Fibroblast of the aortic adventitia (primary cell): Measurements from ENCODE around the gene MAP4K2. TPM values are rescaled to one million over a fixed set of nuclear protein-coding genes. Genes with fewer than 3 reads are reported as not detected.
A peak's percentile ranks its signal among the peaks of the same experiment; 100 is the strongest.

Experiments
- DNase-seq: peaks from one replicate; pipeline ENCODE4 v3.0.0-alpha.2; 2010; ENCODE audit warnings: low read depth
- H3K4me3 ChIP-seq: 2 replicates; pipeline ENCODE4 v1.5.1; 2011; ENCODE audit warnings: low read depth, mild to moderate bottlenecking, control low read depth, low read length, moderate library complexity
- total RNA-seq: library from RNA; depleted of rRNA; stranded (reverse); fragments of >200 nt; gene quantifications from 2 replicates; pipeline ENCODE4 v1.2.3, GENCODE V29; 2012; ENCODE audit warnings: low replicate concordance
- TF ChIP-seq, protein P1 (sequence below): IDR thresholded peaks from 2 replicates; pipeline ENCODE4 v1.5.1; 2011; ENCODE audit warnings: mild to moderate bottlenecking, low read length, control low read depth, inconsistent platforms; ENCODE audit not compliant: insufficient read depth

The MAP4K2 gene
- total RNA-seq, 1 donor = 9.6 TPM

DNA sequence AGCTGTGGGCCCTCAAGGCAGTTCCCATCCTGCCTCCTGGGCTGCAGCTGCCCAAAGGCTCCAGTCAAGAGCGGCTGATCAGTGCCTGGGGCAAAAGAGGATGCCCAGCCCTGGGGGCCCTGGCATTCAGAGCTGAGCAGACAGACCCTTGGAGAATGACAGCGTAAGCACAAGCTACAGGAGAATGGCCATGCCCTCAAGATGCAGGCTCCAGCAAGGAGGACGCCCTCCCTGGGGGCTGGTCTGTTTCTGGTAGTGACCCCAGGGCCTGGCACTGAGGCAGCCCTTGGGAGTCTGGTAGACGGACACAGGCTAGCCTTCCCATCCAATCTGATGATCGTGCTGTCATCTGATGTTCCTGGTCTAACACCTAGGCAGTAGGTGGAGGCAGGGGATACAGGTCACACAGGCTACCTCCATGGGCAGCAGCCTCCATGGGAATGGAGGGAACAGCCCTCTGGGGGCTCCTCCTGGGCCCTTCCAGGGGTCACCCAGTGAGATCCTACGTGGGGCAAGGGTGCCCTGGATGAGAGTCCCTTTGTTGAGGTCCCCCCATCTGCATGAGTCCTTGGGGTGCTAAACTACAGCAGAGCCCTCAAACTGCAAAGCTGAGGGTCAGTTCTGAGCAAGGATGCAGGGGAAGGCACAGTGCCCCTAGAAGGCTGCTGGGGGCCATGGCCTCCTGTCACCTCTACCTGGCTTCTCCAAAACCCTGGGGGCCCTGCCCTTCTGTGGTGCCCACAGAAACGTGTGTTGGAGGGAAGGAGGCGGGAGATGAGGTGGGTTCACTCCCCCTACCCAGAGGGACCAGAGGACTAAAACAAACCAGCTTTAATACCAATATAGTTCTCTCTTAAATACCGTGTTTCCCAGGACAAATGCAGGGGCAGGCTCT, 14.4 kb downstream of the MAP4K2 start:
- H3K4me3 ChIP-seq = no peak overlapping the region
- DNase-seq = no peak
- TF ChIP-seq, protein P1, sequence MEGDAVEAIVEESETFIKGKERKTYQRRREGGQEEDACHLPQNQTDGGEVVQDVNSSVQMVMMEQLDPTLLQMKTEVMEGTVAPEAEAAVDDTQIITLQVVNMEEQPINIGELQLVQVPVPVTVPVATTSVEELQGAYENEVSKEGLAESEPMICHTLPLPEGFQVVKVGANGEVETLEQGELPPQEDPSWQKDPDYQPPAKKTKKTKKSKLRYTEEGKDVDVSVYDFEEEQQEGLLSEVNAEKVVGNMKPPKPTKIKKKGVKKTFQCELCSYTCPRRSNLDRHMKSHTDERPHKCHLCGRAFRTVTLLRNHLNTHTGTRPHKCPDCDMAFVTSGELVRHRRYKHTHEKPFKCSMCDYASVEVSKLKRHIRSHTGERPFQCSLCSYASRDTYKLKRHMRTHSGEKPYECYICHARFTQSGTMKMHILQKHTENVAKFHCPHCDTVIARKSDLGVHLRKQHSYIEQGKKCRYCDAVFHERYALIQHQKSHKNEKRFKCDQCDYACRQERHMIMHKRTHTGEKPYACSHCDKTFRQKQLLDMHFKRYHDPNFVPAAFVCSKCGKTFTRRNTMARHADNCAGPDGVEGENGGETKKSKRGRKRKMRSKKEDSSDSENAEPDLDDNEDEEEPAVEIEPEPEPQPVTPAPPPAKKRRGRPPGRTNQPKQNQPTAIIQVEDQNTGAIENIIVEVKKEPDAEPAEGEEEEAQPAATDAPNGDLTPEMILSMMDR = no peak

DNA sequence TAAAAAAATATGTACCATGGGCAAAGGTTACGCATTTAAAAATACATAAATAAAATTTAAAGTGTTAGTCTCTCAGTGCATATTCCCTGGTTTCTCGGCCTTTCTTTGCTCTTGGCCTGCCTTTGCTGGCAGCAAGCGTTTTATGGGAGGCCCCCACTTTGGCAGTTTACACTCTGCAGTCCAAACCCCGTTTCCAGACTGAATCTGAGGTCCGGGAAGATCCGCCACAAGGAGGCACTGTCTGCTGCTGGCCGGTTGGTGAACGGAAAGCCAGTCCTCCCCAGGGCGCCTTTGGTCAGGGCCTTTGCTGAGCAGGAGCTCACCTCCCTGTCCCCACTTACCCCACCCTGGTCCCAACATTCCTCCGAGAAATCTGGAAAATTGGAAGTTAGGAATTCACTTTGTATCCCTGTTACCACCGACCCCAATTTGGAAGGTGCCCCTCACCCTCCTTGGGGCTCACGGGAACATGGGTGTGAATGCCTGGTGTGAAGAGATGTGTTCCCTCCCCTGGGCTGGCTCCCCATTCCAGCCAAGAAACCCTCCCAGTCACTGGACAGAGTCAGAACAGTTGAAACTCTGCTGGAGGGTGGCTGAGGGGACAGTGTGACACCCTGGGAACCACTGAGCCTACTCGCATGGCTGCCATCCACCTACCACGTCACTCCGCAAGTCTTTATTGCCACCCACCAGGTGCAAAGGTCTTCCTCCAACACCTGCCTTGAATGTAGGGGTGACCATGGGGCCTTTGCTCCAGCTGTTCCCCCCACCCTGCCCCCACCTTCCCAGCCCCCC, 15.3 kb downstream of the MAP4K2 start:
- TF ChIP-seq, protein P1 = peak; percentile 88
- peak; percentile 53 for DNase-seq
- no peak overlapping the region for H3K4me3 ChIP-seq

GRCh38 chr11:64786308-64786707, 16.7 kb downstream of the MAP4K2 start:
- TF ChIP-seq, protein P1 = no peak
- no peak for DNase-seq
- no peak overlapping the region for H3K4me3 ChIP-seq

DNA sequence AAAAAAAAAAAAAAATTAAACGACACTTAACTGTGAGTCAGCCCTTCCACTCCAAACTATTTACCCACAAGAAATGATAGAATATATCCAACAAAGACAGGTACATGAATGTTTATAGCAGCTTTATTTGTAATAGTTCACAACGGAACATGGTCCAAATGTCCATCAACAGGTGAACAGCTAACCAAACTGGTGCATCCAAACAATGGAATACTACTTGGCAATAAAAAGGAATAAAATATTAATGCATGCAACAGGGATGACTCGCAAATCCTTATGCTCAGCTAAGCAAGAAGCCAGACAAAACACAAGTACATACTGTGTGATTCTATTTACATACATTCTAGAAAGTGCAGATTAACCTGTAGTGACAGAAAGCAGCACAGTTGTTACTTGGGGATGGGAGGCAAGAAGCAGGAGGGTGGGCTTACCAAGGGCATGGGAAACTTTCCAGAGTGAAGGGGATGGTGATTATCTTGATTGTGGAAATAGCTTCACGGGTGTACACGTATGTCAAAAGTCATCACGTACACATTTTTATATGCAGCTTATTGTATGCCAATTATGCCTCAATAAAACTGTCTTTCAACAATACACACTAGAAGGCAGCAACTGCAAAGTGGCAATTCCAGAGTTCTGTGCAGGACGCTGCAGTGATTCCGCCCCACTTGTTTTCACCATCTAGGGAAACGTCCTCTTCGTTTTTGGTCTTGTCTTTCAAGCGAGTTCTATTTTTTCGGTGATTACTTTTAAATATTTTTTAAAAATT, 18.0 kb downstream of the MAP4K2 start:
- no peak for DNase-seq
- no peak overlapping the region for H3K4me3 ChIP-seq
- TF ChIP-seq, protein P1 = no peak

DNA sequence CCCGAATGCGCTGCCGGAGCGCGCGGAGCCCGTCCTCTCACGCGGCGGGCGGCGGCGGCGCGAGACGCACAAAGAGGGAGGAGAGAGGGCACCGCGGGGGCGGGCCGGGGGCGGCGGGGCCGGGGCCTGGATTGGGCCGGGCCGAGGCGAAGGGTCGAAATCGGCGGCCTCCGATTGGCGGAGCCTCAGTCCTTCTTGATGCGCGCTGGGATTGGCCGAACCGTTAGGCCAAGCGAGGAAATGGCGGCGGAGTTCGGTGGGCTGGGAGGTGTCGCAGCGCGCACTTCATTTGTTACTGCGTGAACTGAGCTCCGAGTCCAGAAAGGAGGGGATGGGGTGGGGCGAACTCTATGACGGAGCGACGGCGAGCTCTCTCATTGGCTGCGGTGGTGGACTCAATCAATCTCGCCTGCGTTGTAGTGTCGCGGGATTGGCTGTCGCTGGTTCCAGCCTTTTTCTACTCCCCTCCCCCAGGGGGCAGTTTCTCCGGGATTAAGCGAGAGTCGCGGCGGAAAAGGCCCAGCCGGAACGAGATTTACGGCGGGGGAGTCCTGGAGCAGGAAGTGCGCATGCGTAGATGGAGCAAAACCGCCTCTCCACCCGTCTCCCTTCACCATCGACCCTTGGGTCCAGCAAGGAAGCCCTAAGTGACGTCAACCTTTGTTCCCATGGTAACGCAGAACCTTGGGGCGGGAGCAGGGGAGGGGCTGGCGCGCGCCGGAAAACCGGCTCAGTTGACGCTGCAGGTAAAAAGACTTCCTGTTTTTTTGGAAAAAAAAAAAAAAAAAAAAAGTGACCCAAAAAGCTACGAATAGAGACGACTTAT, 24.3 kb downstream of the MAP4K2 start, which contains the start of gene SF1:
Gene SF1, minus strand, starts transcription at position 70 of the 826 bp plus-strand sequence. CDS start 150 bp downstream, outside the sequence.
- peak within 1 kb of the TSS; percentile 97 for H3K4me3 ChIP-seq
- TF ChIP-seq, protein P1 = no peak
- peak; percentile 100 for DNase-seq

- TF ChIP-seq, protein P1 = no peak
- no peak for DNase-seq
- peak overlapping the region; percentile 97 for H3K4me3 ChIP-seq
These were observed 24.9 kb downstream of the MAP4K2 start for GRCh38 chr11:64778223-64778472.
